Gastrocnemius medialis (tissue), 4 donors: ENCODE results near the gene PPP1R26.

ENCODE experiments used
- CTCF ChIP-seq, 5 experiments: fragments of 450-650 bp in 3 of 5; fragments of 200-600 bp in 2 of 5; sonication (generic) in 2 of 5; IDR thresholded peaks in 4 of 5; conservative IDR thresholded peaks in 1 of 5; 1 replicate in 4 of 5; 2 replicates in 1 of 5; pipeline ENCODE4 v1.5.1; 2016 to 2019; ENCODE audit warnings: antibody characterized with exemption in 5 of 5, mild to moderate bottlenecking in 3 of 5, moderate library complexity in 3 of 5
- POLR2A ChIP-seq, 2 donors: fragments of 450-650 bp; IDR thresholded peaks; one replicate each; pipeline ENCODE4 v1.6.1; 2017; ENCODE audit warnings: antibody characterized with exemption in 2 of 2, mild to moderate bottlenecking in 2 of 2, moderate library complexity in 2 of 2

- no peak for TF ChIP-seq POLR2A (IDR thresholded peaks at IDR 0.05)
- TF ChIP-seq CTCF (IDR thresholded peaks at IDR 0.05 in 4 of 5, conservative IDR thresholded peaks at IDR 0.05 in 1 of 5): no peak
These were observed 51.5 kb downstream of the PPP1R26 start for GRCh38 chr9:135531096-135531495.
